ENCODE measurements around the gene ELAVL1.

DNA sequence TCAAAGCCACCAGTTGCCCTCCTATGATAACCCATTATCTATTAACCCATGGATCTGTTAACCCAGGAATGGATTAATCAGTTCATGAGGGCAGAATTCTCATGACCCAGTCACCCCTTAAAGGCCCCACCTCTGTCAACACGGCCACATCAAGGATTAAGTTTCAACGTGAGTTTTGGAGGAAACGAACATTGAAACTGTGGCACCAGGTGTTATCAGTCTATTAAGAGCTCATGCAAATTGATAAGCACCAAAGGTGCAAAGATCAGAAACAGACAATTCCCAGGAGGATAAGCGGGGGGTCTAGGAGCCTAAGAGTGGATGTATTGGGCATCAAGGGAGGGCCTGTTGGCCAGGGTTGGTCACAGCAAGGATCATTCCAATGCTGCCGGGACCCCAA lies 19.9 kb upstream of the ELAVL1 start:
- no peak for TF ChIP-seq KDM3A (CRISPR knock-in tag; IDR thresholded peaks at IDR 0.05; ENCODE audit: low read depth)
- TF ChIP-seq ZNF782 (CRISPR knock-in tag; IDR thresholded peaks at IDR 0.05; ENCODE audit: borderline replicate concordance), result no peak
- no peak for TF ChIP-seq ZNF274 (CRISPR knock-in tag; IDR thresholded peaks at IDR 0.05)
- TF ChIP-seq, protein P1, sequence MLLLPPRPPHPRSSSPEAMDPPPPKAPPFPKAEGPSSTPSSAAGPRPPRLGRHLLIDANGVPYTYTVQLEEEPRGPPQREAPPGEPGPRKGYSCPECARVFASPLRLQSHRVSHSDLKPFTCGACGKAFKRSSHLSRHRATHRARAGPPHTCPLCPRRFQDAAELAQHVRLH (CRISPR knock-in tag; IDR thresholded peaks at IDR 0.05; ENCODE audit: borderline replicate concordance, low read depth), result no peak
- no peak for TF ChIP-seq FOSL2 (CRISPR knock-in tag; IDR thresholded peaks at IDR 0.05)
- TF ChIP-seq, protein P2, sequence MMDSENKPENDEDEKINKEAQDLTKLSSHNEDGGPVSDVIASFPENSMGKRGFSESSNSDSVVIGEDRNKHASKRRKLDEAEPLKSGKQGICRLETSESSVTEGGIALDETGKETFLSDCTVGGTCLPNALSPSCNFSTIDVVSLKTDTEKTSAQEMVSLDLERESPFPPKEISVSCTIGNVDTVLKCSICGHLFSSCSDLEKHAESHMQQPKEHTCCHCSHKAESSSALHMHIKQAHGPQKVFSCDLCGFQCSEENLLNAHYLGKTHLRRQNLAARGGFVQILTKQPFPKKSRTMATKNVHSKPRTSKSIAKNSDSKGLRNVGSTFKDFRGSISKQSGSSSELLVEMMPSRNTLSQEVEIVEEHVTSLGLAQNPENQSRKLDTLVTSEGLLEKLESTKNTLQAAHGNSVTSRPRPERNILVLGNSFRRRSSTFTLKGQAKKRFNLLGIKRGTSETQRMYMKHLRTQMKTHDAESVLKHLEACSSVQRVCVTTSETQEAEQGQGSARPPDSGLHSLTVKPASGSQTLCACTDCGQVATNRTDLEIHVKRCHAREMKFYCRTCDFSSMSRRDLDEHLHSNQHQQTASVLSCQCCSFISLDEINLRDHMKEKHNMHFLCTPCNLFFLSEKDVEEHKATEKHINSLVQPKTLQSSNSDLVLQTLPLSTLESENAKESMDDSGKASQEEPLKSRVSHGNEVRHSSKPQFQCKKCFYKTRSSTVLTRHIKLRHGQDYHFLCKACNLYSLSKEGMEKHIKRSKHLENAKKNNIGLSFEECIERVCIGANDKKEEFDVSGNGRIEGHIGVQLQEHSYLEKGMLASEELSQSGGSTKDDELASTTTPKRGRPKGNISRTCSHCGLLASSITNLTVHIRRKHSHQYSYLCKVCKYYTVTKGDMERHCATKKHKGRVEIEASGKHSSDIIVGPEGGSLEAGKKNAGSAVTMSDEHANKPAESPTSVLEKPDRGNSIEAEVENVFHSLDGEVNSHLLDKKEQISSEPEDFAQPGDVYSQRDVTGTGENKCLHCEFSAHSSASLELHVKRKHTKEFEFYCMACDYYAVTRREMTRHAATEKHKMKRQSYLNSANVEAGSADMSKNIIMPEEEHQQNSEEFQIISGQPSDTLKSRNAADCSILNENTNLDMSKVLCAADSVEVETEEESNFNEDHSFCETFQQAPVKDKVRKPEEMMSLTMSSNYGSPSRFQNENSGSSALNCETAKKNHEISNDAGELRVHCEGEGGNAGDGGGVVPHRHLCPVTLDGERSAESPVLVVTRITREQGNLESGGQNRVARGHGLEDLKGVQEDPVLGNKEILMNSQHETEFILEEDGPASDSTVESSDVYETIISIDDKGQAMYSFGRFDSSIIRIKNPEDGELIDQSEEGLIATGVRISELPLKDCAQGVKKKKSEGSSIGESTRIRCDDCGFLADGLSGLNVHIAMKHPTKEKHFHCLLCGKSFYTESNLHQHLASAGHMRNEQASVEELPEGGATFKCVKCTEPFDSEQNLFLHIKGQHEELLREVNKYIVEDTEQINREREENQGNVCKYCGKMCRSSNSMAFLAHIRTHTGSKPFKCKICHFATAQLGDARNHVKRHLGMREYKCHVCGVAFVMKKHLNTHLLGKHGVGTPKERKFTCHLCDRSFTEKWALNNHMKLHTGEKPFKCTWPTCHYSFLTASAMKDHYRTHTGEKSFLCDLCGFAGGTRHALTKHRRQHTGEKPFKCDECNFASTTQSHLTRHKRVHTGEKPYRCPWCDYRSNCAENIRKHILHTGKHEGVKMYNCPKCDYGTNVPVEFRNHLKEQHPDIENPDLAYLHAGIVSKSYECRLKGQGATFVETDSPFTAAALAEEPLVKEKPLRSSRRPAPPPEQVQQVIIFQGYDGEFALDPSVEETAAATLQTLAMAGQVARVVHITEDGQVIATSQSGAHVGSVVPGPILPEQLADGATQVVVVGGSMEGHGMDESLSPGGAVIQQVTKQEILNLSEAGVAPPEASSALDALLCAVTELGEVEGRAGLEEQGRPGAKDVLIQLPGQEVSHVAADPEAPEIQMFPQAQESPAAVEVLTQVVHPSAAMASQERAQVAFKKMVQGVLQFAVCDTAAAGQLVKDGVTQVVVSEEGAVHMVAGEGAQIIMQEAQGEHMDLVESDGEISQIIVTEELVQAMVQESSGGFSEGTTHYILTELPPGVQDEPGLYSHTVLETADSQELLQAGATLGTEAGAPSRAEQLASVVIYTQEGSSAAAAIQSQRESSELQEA (CRISPR knock-in tag; IDR thresholded peaks at IDR 0.05; ENCODE audit: not compliant biosample characterization), result no peak
- TF ChIP-seq ETV6 (CRISPR knock-in tag; conservative IDR thresholded peaks at IDR 0.05), result no peak
- TF ChIP-seq POLR2AphosphoS5 (IDR thresholded peaks at IDR 0.05; ENCODE audit: low read depth, low read length), result no peak
- TF ChIP-seq ZNF629 (CRISPR knock-in tag; conservative IDR thresholded peaks at IDR 0.05), result no peak
- TF ChIP-seq, protein P3, sequence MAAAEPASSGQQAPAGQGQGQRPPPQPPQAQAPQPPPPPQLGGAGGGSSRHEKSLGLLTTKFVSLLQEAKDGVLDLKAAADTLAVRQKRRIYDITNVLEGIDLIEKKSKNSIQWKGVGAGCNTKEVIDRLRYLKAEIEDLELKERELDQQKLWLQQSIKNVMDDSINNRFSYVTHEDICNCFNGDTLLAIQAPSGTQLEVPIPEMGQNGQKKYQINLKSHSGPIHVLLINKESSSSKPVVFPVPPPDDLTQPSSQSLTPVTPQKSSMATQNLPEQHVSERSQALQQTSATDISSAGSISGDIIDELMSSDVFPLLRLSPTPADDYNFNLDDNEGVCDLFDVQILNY (CRISPR knock-in tag; conservative IDR thresholded peaks at IDR 0.05), result no peak
- TF ChIP-seq, protein P4, sequence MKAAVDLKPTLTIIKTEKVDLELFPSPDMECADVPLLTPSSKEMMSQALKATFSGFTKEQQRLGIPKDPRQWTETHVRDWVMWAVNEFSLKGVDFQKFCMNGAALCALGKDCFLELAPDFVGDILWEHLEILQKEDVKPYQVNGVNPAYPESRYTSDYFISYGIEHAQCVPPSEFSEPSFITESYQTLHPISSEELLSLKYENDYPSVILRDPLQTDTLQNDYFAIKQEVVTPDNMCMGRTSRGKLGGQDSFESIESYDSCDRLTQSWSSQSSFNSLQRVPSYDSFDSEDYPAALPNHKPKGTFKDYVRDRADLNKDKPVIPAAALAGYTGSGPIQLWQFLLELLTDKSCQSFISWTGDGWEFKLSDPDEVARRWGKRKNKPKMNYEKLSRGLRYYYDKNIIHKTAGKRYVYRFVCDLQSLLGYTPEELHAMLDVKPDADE (CRISPR knock-in tag; IDR thresholded peaks at IDR 0.05), result no peak
- TF ChIP-seq YY1 (IDR thresholded peaks at IDR 0.05; ENCODE audit: insufficient read depth, insufficient replicate concordance, low read depth, low read length), result no peak
- TF ChIP-seq, protein P5, sequence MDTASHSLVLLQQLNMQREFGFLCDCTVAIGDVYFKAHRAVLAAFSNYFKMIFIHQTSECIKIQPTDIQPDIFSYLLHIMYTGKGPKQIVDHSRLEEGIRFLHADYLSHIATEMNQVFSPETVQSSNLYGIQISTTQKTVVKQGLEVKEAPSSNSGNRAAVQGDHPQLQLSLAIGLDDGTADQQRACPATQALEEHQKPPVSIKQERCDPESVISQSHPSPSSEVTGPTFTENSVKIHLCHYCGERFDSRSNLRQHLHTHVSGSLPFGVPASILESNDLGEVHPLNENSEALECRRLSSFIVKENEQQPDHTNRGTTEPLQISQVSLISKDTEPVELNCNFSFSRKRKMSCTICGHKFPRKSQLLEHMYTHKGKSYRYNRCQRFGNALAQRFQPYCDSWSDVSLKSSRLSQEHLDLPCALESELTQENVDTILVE (CRISPR knock-in tag; IDR thresholded peaks at IDR 0.05), result no peak
